ENCODE results near the gene DIABLO.

GRCh38 chr12:122225683-122226365 is at the start of gene DIABLO:
- no peak for TF ChIP-seq CTCF (IDR thresholded peaks at IDR 0.05; ENCODE audit: insufficient read depth, low read length, poor library complexity, severe bottlenecking)
- no peak for TF ChIP-seq EZH2phosphoT487 (conservative IDR thresholded peaks at IDR 0.05; ENCODE audit: low read length)
